T-helper 2 cell treated with Interferon-gamma antibody and Interleukin-4, amounts not matched to agents 5 μg/mL and 100 μg/mL, for 36 hours (primary cell): ENCODE data around the gene ACER3.

Source experiments
- DNase-seq: peaks from one replicate; pipeline ENCODE4 v3.0.0; 2021; ENCODE audit warnings: low spot score
- H3K27ac Mint-ChIP-seq: one replicate; pipeline ENCODE4 v1.8.0; 2021; ENCODE audit warnings: mild to moderate bottlenecking, mixed read lengths
- H3K27me3 Mint-ChIP-seq: one replicate; pipeline ENCODE4 v1.8.0; 2021; ENCODE audit warnings: low read depth, mixed read lengths
- H3K36me3 Mint-ChIP-seq: one replicate; pipeline ENCODE4 v1.8.0; 2021; ENCODE audit warnings: low read depth, mixed read lengths
- H3K4me1 Mint-ChIP-seq: one replicate; pipeline ENCODE4 v1.8.0; 2021; ENCODE audit warnings: low read depth, mixed read lengths
- H3K4me3 Mint-ChIP-seq: one replicate; pipeline ENCODE4 v1.8.0; 2022; ENCODE audit warnings: mild to moderate bottlenecking, moderate library complexity, mixed read lengths
- H3K9me3 Mint-ChIP-seq: one replicate; pipeline ENCODE4 v1.8.0; 2021; ENCODE audit warnings: mixed read lengths

Gene ACER3

GRCh38 chr11:76830639-76831327 lies 29.9 kb upstream of the ACER3 start:
- Mint-ChIP-seq H3K4me3 (no peak overlapping the region), H3K36me3 (no peaks in the 10 kb centered on the region), H3K27me3 (peaks cover 9% of the 10 kb centered on the region), H3K27ac (no peak overlapping the region), H3K9me3 (peaks cover 8% of the 10 kb centered on the region), H3K4me1 (peaks cover 4% of the 10 kb centered on the region)
- DNase-seq = no peak

- Mint-ChIP-seq H3K36me3 (no peaks in the 10 kb centered on the region), H3K4me3 (no peak overlapping the region), H3K4me1 (no peaks in the 10 kb centered on the region), H3K9me3 (peaks cover 3% of the 10 kb centered on the region), H3K27me3 (peaks cover 9% of the 10 kb centered on the region), H3K27ac (no peak overlapping the region)
- no peak for DNase-seq
Observed at GRCh38 chr11:76831686-76832310, 28.9 kb upstream of the ACER3 start.

GRCh38 chr11:76832361-76832760 lies 28.4 kb upstream of the ACER3 start:
- no peak for DNase-seq
- Mint-ChIP-seq H3K9me3 (peaks cover 3% of the 10 kb centered on the region), H3K27me3 (peaks cover 9% of the 10 kb centered on the region), H3K4me3 (no peak overlapping the region), H3K36me3 (no peaks in the 10 kb centered on the region), H3K4me1 (no peaks in the 10 kb centered on the region), H3K27ac (no peak overlapping the region)

- no peaks in the 10 kb centered on the region for H3K4me1 Mint-ChIP-seq
- H3K9me3 Mint-ChIP-seq = peaks cover 3% of the 10 kb centered on the region
- H3K27ac Mint-ChIP-seq = no peak overlapping the region
- no peak for DNase-seq
- H3K4me3 Mint-ChIP-seq = no peak overlapping the region
- H3K36me3 Mint-ChIP-seq = no peaks in the 10 kb centered on the region
- peaks cover 13% of the 10 kb centered on the region for H3K27me3 Mint-ChIP-seq
Observed at GRCh38 chr11:76834151-76834550, 26.6 kb upstream of the ACER3 start.

- DNase-seq = no peak
- H3K27ac Mint-ChIP-seq = no peak overlapping the region
- peaks cover 20% of the 10 kb centered on the region for H3K27me3 Mint-ChIP-seq
- H3K4me3 Mint-ChIP-seq = no peak overlapping the region
- H3K4me1 Mint-ChIP-seq = no peaks in the 10 kb centered on the region
- no peaks in the 10 kb centered on the region for H3K9me3 Mint-ChIP-seq
- H3K36me3 Mint-ChIP-seq = no peaks in the 10 kb centered on the region
Observed at GRCh38 chr11:76835036-76835435, 25.7 kb upstream of the ACER3 start.

GRCh38 chr11:76835928-76836612 lies 24.6 kb upstream of the ACER3 start:
- Mint-ChIP-seq H3K4me1 (no peaks in the 10 kb centered on the region), H3K36me3 (no peaks in the 10 kb centered on the region), H3K27ac (no peak overlapping the region)

GRCh38 chr11:76836613-76837291 lies 24.0 kb upstream of the ACER3 start:
- Mint-ChIP-seq H3K36me3 (no peaks in the 10 kb centered on the region), H3K27ac (no peak overlapping the region), H3K4me1 (no peaks in the 10 kb centered on the region), H3K27me3 (peaks cover 28% of the 10 kb centered on the region), H3K9me3 (no peaks in the 10 kb centered on the region), H3K4me3 (no peak overlapping the region)
- no peak for DNase-seq

More at GRCh38 chr11:76835928-76836612, 24.6 kb upstream of the ACER3 start:
- H3K4me3 Mint-ChIP-seq = no peak overlapping the region
- no peak for DNase-seq
- H3K27me3 Mint-ChIP-seq = peaks cover 23% of the 10 kb centered on the region
- H3K9me3 Mint-ChIP-seq = no peaks in the 10 kb centered on the region

- Mint-ChIP-seq H3K9me3 (no peaks in the 10 kb centered on the region), H3K4me3 (no peak overlapping the region), H3K27me3 (peaks cover 27% of the 10 kb centered on the region), H3K36me3 (no peaks in the 10 kb centered on the region), H3K27ac (no peak overlapping the region), H3K4me1 (no peaks in the 10 kb centered on the region)
- no peak for DNase-seq
Observed at GRCh38 chr11:76837696-76838677, 22.7 kb upstream of the ACER3 start.

GRCh38 chr11:76838678-76839068 lies 22.0 kb upstream of the ACER3 start:
- no peak for DNase-seq
- no peak overlapping the region for H3K27ac Mint-ChIP-seq
- H3K36me3 Mint-ChIP-seq = no peaks in the 10 kb centered on the region
- no peaks in the 10 kb centered on the region for H3K9me3 Mint-ChIP-seq
- no peak overlapping the region for H3K4me3 Mint-ChIP-seq
- peaks cover 30% of the 10 kb centered on the region for H3K27me3 Mint-ChIP-seq
- H3K4me1 Mint-ChIP-seq = no peaks in the 10 kb centered on the region

- Mint-ChIP-seq H3K27ac (no peak overlapping the region), H3K4me3 (no peak overlapping the region), H3K27me3 (peaks cover 32% of the 10 kb centered on the region), H3K9me3 (no peaks in the 10 kb centered on the region), H3K36me3 (no peaks in the 10 kb centered on the region), H3K4me1 (no peaks in the 10 kb centered on the region)
- no peak for DNase-seq
Observed at GRCh38 chr11:76839311-76839710, 21.4 kb upstream of the ACER3 start.

- no peaks in the 10 kb centered on the region for H3K36me3 Mint-ChIP-seq
- no peaks in the 10 kb centered on the region for H3K9me3 Mint-ChIP-seq
- no peak overlapping the region for H3K4me3 Mint-ChIP-seq
- H3K27ac Mint-ChIP-seq = no peak overlapping the region
- no peaks in the 10 kb centered on the region for H3K4me1 Mint-ChIP-seq
- H3K27me3 Mint-ChIP-seq = peaks cover 41% of the 10 kb centered on the region
- DNase-seq = no peak
Observed at GRCh38 chr11:76841923-76842452, 18.7 kb upstream of the ACER3 start.

GRCh38 chr11:76843907-76844306 lies 16.8 kb upstream of the ACER3 start:
- no peak for DNase-seq
- Mint-ChIP-seq H3K9me3 (no peaks in the 10 kb centered on the region), H3K27ac (no peak overlapping the region), H3K4me3 (no peak overlapping the region), H3K36me3 (no peaks in the 10 kb centered on the region), H3K4me1 (no peaks in the 10 kb centered on the region), H3K27me3 (peaks cover 44% of the 10 kb centered on the region)

- no peak overlapping the region for H3K27ac Mint-ChIP-seq
- no peak for DNase-seq
- H3K9me3 Mint-ChIP-seq = no peaks in the 10 kb centered on the region
- H3K36me3 Mint-ChIP-seq = no peaks in the 10 kb centered on the region
- no peaks in the 10 kb centered on the region for H3K4me1 Mint-ChIP-seq
- peaks cover 43% of the 10 kb centered on the region for H3K27me3 Mint-ChIP-seq
- no peak overlapping the region for H3K4me3 Mint-ChIP-seq
Observed at GRCh38 chr11:76844511-76844910, 16.2 kb upstream of the ACER3 start.
